Measurements from ENCODE around the gene FUCA2.

GRCh38 chr6:143513410-143513809 is 1.9 kb upstream of the FUCA2 start:
- TF ChIP-seq ZNF121 (CRISPR knock-in tag; IDR thresholded peaks at IDR 0.05), result no peak
- no peak for TF ChIP-seq MAX (CRISPR knock-in tag; IDR thresholded peaks at IDR 0.05)
- peak; percentile 58 for TF ChIP-seq CTCF (IDR thresholded peaks at IDR 0.05)
- no peak for TF ChIP-seq ATF2 (CRISPR knock-in tag; IDR thresholded peaks at IDR 0.05; ENCODE audit: borderline replicate concordance, low read depth)
- TF ChIP-seq KAT7 (CRISPR knock-in tag; IDR thresholded peaks at IDR 0.05; ENCODE audit: borderline replicate concordance), result no peak

Measured in WTC11 (cell line).